H54 (cell line): Measurements from ENCODE around the gene EHHADH.

Experiments used
- DNase-seq: peaks from one replicate; pipeline ENCODE4 v3.0.0; 2011; ENCODE audit warnings: low spot score, mixed read lengths; ENCODE audit not compliant: insufficient read length
- FAIRE-seq: peaks from 3 replicates; lab custom pipeline; 2011; peaks lifted over from hg19 to GRCh38; lab: Jason Lieb, UNC
- POLR2A ChIP-seq: IDR thresholded peaks from 2 replicates; pipeline ENCODE4 v1.6.1; 2011; ENCODE audit warnings: low read depth, mild to moderate bottlenecking, low read length

Gene EHHADH

GRCh38 chr3:185225080-185225479, 28.8 kb downstream of the EHHADH start:
- DNase-seq (no peak), FAIRE-seq (no peak)
- no peak for TF ChIP-seq POLR2A

- FAIRE-seq: no peak
- no peak for TF ChIP-seq POLR2A
- no peak for DNase-seq
Observed at GRCh38 chr3:185221203-185221602, 32.6 kb downstream of the EHHADH start.

- DNase-seq (no peak), FAIRE-seq (peak; percentile 85)
- no peak for TF ChIP-seq POLR2A
Observed at GRCh38 chr3:185216607-185216958, 37.3 kb downstream of the EHHADH start.

GRCh38 chr3:185215873-185216606, 37.8 kb downstream of the EHHADH start:
- TF ChIP-seq POLR2A: no peak
- DNase-seq (no peak), FAIRE-seq (no peak)

GRCh38 chr3:185212559-185212958, 41.3 kb downstream of the EHHADH start:
- DNase-seq (no peak), FAIRE-seq (no peak)
- TF ChIP-seq POLR2A: no peak

GRCh38 chr3:185212086-185212485, 41.8 kb downstream of the EHHADH start:
- no peak for TF ChIP-seq POLR2A
- DNase-seq (no peak), FAIRE-seq (no peak)

GRCh38 chr3:185210621-185211142, 43.2 kb downstream of the EHHADH start:
- no peak for TF ChIP-seq POLR2A
- FAIRE-seq (no peak), DNase-seq (no peak)

GRCh38 chr3:185208823-185209222, 45.0 kb downstream of the EHHADH start:
- FAIRE-seq: no peak
- DNase-seq: no peak
- TF ChIP-seq POLR2A: no peak

- FAIRE-seq (no peak), DNase-seq (no peak)
- no peak for TF ChIP-seq POLR2A
Observed at GRCh38 chr3:185207931-185208746, 45.7 kb downstream of the EHHADH start.

- DNase-seq (no peak), FAIRE-seq (no peak)
- TF ChIP-seq POLR2A: no peak
Observed at GRCh38 chr3:185207481-185207880, 46.4 kb downstream of the EHHADH start.

- no peak for TF ChIP-seq POLR2A
- no peak for DNase-seq
- FAIRE-seq: peak; percentile 11
Observed at GRCh38 chr3:185205865-185206264, 48.0 kb downstream of the EHHADH start.

- no peak for TF ChIP-seq POLR2A
- no peak for FAIRE-seq
Observed at GRCh38 chr3:185204894-185205293, 49.0 kb downstream of the EHHADH start.

GRCh38 chr3:185200639-185201038, 53.2 kb downstream of the EHHADH start:
- no peak for TF ChIP-seq POLR2A
- DNase-seq (peak; percentile 49), FAIRE-seq (peak; percentile 90)

More at GRCh38 chr3:185204894-185205293, 49.0 kb downstream of the EHHADH start:
- DNase-seq: no peak

GRCh38 chr3:185199671-185200070, 54.2 kb downstream of the EHHADH start:
- no peak for TF ChIP-seq POLR2A
- FAIRE-seq (no peak), DNase-seq (no peak)
